GM19238 (cell line): ENCODE measurements around the gene ADGRG6.
"Not testable (repeated sequence)": the region's sequence is repeated elsewhere in the genome, so short reads cannot be mapped to it uniquely, and the experiment has no call there.

Experiments used
- DNase-seq: peaks from one replicate; pipeline ENCODE4 v3.0.0; 2011; ENCODE audit warnings: low spot score; ENCODE audit not compliant: insufficient read length

Gene ADGRG6

GRCh38 chr6:142345261-142345660 is 43.5 kb downstream of the ADGRG6 start:
- no peak for DNase-seq

- not testable (repeated sequence) for DNase-seq
Measured at GRCh38 chr6:142346166-142346565, 44.4 kb downstream of the ADGRG6 start.

- DNase-seq, result no peak
Measured at GRCh38 chr6:142349215-142349823, 47.5 kb downstream of the ADGRG6 start.

- DNase-seq, result no peak
Measured at GRCh38 chr6:142350309-142350708, 48.5 kb downstream of the ADGRG6 start.

- DNase-seq, result no peak
Measured at GRCh38 chr6:142353690-142354089, 51.9 kb downstream of the ADGRG6 start.

- no peak for DNase-seq
Measured at GRCh38 chr6:142354650-142355049, 52.8 kb downstream of the ADGRG6 start.

GRCh38 chr6:142355520-142356174 is 53.8 kb downstream of the ADGRG6 start:
- no peak for DNase-seq

- no peak for DNase-seq
Measured at GRCh38 chr6:142356201-142356883, 54.5 kb downstream of the ADGRG6 start.

GRCh38 chr6:142356884-142357225 is 55.0 kb downstream of the ADGRG6 start:
- no peak for DNase-seq

GRCh38 chr6:142357879-142358278 is 56.1 kb downstream of the ADGRG6 start:
- no peak for DNase-seq

- DNase-seq, result no peak
Measured at GRCh38 chr6:142359271-142359960, 57.6 kb downstream of the ADGRG6 start.

- DNase-seq, result no peak
Measured at GRCh38 chr6:142361345-142361744, 59.5 kb downstream of the ADGRG6 start.

- DNase-seq, result no peak
Measured at GRCh38 chr6:142361779-142362750, 60.3 kb downstream of the ADGRG6 start.

- no peak for DNase-seq
Measured at GRCh38 chr6:142367061-142367460, 65.3 kb downstream of the ADGRG6 start.

- DNase-seq, result no peak
Measured at GRCh38 chr6:142367501-142368018, 65.8 kb downstream of the ADGRG6 start.

GRCh38 chr6:142369266-142369665 is 67.5 kb downstream of the ADGRG6 start:
- DNase-seq, result no peak

GRCh38 chr6:142372348-142372747 is 70.5 kb downstream of the ADGRG6 start:
- no peak for DNase-seq

GRCh38 chr6:142373268-142374090 is 71.7 kb downstream of the ADGRG6 start:
- no peak for DNase-seq

GRCh38 chr6:142374091-142374770 is 72.4 kb downstream of the ADGRG6 start:
- no peak for DNase-seq
